BLaER1 treated with 17β-estradiol and CSF1 and Interleukin-3, amounts not matched to agents 10 nM and 100 nM (cell line): Measurements from ENCODE around the gene AIF1.

Source experiments
- H3K27ac ChIP-seq, 11 experiments: shearing (Covaris generic); formaldehyde crosslinking; 2 replicates each; pipeline ENCODE4 v1.8.1; 2022
- H3K27me3 ChIP-seq, 11 experiments: shearing (Covaris generic); formaldehyde crosslinking; 2 replicates each; pipeline ENCODE4 v1.8.1; 2022
- H3K36me3 ChIP-seq, 11 experiments: shearing (Covaris generic); formaldehyde crosslinking; 2 replicates each; pipeline ENCODE4 v1.8.1; 2022
- H3K4me1 ChIP-seq, 10 experiments: shearing (Covaris generic); formaldehyde crosslinking; 2 replicates each; pipeline ENCODE4 v1.8.1; 2022
- H3K4me2 ChIP-seq, 11 experiments: shearing (Covaris generic); formaldehyde crosslinking; 2 replicates each; pipeline ENCODE4 v1.8.1; 2022
- H3K4me3 ChIP-seq, 10 experiments: shearing (Covaris generic); formaldehyde crosslinking; 2 replicates each; pipeline ENCODE4 v1.8.1; 2022
- H3K9ac ChIP-seq, 11 experiments: shearing (Covaris generic); formaldehyde crosslinking; 2 replicates each; pipeline ENCODE4 v1.8.1; 2022
- H3K9me3 ChIP-seq, 11 experiments: shearing (Covaris generic); formaldehyde crosslinking; replicated peaks in 1 of 11; 2 replicates each; pipeline ENCODE4 v1.8.1; 2022
- H4K20me1 ChIP-seq, 11 experiments: shearing (Covaris generic); formaldehyde crosslinking; 2 replicates each; pipeline ENCODE4 v1.8.1; 2022
- Cebpa-rat ChIP-seq, 11 experiments: shearing (Covaris generic); IDR thresholded peaks; 2 replicates each; pipeline ENCODE4 v1.8.1; 2022

Gene AIF1

GRCh38 chr6:31664790-31665500 is 49.9 kb downstream of the AIF1 start, which contains the start of gene GPANK1:
Gene GPANK1, minus strand, starts transcription at chr6:31664997. Its CDS starts 519 bp downstream, at chr6:31664478.
- Histone ChIP-seq H3K4me3 (peak within 1 kb of the TSS; percentile 77 to 97 (median 95)), H3K9ac (peak within 1 kb of the TSS; percentile 89 to 97 (median 94)), H4K20me1 (peaks cover 0 to 36% (median 19%) of the 10 kb centered on the region in 11 experiments; a peak in 17 of 22 replicates), H3K4me2 (peak within 1 kb of the TSS; percentile 96 to 100 (median 99)), H3K27ac (peak within 1 kb of the TSS; percentile 77 to 99 (median 93)), H3K36me3 (peaks cover 34 to 62% (median 50%) of the 10 kb centered on the region in 11 experiments), H3K9me3 (no peaks in the 10 kb centered on the region), H3K4me1 (peaks cover 50 to 69% (median 58%) of the 10 kb centered on the region in 10 experiments), H3K27me3 (no peaks in the 10 kb centered on the region)
- TF ChIP-seq Cebpa-rat (IDR thresholded peaks at IDR 0.05) = no peak

GRCh38 chr6:31665501-31666336 is 50.7 kb downstream of the AIF1 start, which contains the start of gene CSNK2B:
Gene CSNK2B, plus strand, starts transcription at chr6:31666080. Its CDS starts 752 bp downstream, at chr6:31666832.
- Histone ChIP-seq H3K9me3 (no peaks in the 10 kb centered on the region), H3K9ac (peak within 1 kb of the TSS; percentile 89 to 97 (median 94)), H3K36me3 (peaks cover 42 to 70% (median 58%) of the 10 kb centered on the region in 11 experiments), H3K4me1 (peaks cover 47 to 69% (median 57%) of the 10 kb centered on the region in 10 experiments), H3K4me2 (peak within 1 kb of the TSS; percentile 96 to 100 (median 99)), H3K4me3 (peak within 1 kb of the TSS; percentile 77 to 97 (median 95)), H3K27ac (peak within 1 kb of the TSS; percentile 77 to 99 (median 93)), H4K20me1 (peaks cover 2 to 43% (median 24%) of the 10 kb centered on the region in 11 experiments; a peak in 17 of 22 replicates), H3K27me3 (no peaks in the 10 kb centered on the region)
- TF ChIP-seq Cebpa-rat (IDR thresholded peaks at IDR 0.05) = no peak

- Histone ChIP-seq H3K9ac (peak overlapping the region; percentile 89 to 97 (median 94)), H3K27me3 (no peaks in the 10 kb centered on the region), H4K20me1 (peaks cover 2 to 51% (median 31%) of the 10 kb centered on the region in 11 experiments; a peak in 17 of 22 replicates), H3K4me1 (peaks cover 40 to 61% (median 49%) of the 10 kb centered on the region in 10 experiments), H3K4me2 (peak overlapping the region; percentile 78 to 98 (median 92)), H3K4me3 (peak overlapping the region; percentile 77 to 97 (median 95)), H3K9me3 (no peaks in the 10 kb centered on the region), H3K36me3 (peaks cover 49 to 75% (median 65%) of the 10 kb centered on the region in 11 experiments), H3K27ac (peak overlapping the region; percentile 66 to 99 (median 93))
- TF ChIP-seq Cebpa-rat (IDR thresholded peaks at IDR 0.05) = no peak
Measured at GRCh38 chr6:31666337-31666965, 51.4 kb downstream of the AIF1 start.
